HepG2 (cell line): ENCODE data around the gene ANLN. TPM values are rescaled to one million over a fixed set of nuclear protein-coding genes. Genes with fewer than 3 reads are reported as not detected.

ENCODE experiments used
- ATAC-seq: fragments of 200-7000 bp; cut with Tn5 transposase; 3 replicates; pipeline ENCODE4 v1.9.1; 2020; ENCODE audit warnings: mild to moderate bottlenecking, moderate library complexity
- BruUV-seq: library from RNA; stranded (reverse); fragments of 400-500 nt; replicated peaks from 2 replicates; lab custom pipeline; 2021; lab: Mats Ljungman, UMichigan
- CTCF ChIA-PET: fragments of 300-600 bp; formaldehyde crosslinking; extraction: SDS; loops from one replicate; lab custom pipeline; 2021; ENCODE audit warnings: low total read pairs, inconsistent platforms, low intra/inter-chr PET ratio; lab: Yijun Ruan, JAX
- POLR2A ChIA-PET: fragments of 350-600 bp; sonication (Branson Sonifier 250); formaldehyde crosslinking; loops from one replicate; lab custom pipeline; 2020; ENCODE audit warnings: antibody characterized with exemption, inconsistent platforms; lab: Yijun Ruan, JAX
- DNase-seq: peaks from one replicate; pipeline ENCODE4 v3.0.0-alpha.2; 2015; ENCODE audit warnings: low spot score
- FAIRE-seq: peaks from 3 replicates; lab custom pipeline; 2011; peaks lifted over from hg19 to GRCh38; lab: Jason Lieb, UNC
- H2AFZ ChIP-seq: one replicate; pipeline ENCODE4 v1.6.1; 2011; ENCODE audit warnings: low read length, inconsistent platforms
- H3K27ac ChIP-seq: fragments of 300-600 bp; 3 replicates; pipeline ENCODE4 v1.8.0; 2011; ENCODE audit warnings: mixed run types, mild to moderate bottlenecking, mixed read lengths, low read length, inconsistent platforms; ENCODE audit not compliant: insufficient read depth; ENCODE audit errors: extremely low read length
- H3K27me3 ChIP-seq, 2 experiments: fragments of 200-600 bp in 1 of 2; 2 replicates in 1 of 2; 3 replicates in 1 of 2; pipeline versions ENCODE4 v1.6.0 to v1.8.0; 2011; ENCODE audit warnings: low read length in 2 of 2, mild to moderate bottlenecking in 2 of 2, moderate library complexity in 2 of 2, inconsistent platforms in 1 of 2; ENCODE audit not compliant: insufficient read depth in 2 of 2, control insufficient read depth in 1 of 2
- H3K36me3 ChIP-seq, 2 experiments: fragments of 200-600 bp in 1 of 2; replicated peaks in 1 of 2; 2 replicates in 1 of 2; 3 replicates in 1 of 2; pipeline versions ENCODE4 v1.5.1 to v1.8.0; 2011; ENCODE audit warnings: low read length in 2 of 2, inconsistent platforms in 1 of 2; ENCODE audit not compliant: insufficient read depth in 2 of 2, control insufficient read depth in 1 of 2
- H3K4me1 ChIP-seq: 2 replicates; pipeline ENCODE4 v1.5.1; 2012; ENCODE audit warnings: low read length, inconsistent platforms; ENCODE audit not compliant: insufficient read depth
- H3K4me2 ChIP-seq: 2 replicates; pipeline ENCODE4 v1.6.0; 2011; ENCODE audit warnings: low read depth, low read length, inconsistent platforms
- H3K4me3 ChIP-seq, 3 experiments: fragments of 200-600 bp in 1 of 3; sonication (generic), shearing (Covaris generic) in 1 of 3; replicated peaks in 1 of 3; 2 replicates each; pipeline ENCODE4 v1.5.1; 2011 to 2016; ENCODE audit warnings: low read length in 3 of 3, inconsistent platforms in 2 of 3, low read depth in 2 of 3, mild to moderate bottlenecking in 2 of 3, control low read depth in 1 of 3, mixed read lengths in 1 of 3; ENCODE audit not compliant: insufficient read depth in 1 of 3
- H3K79me2 ChIP-seq: one replicate; pipeline ENCODE4 v1.6.1; 2011; ENCODE audit warnings: low read length, inconsistent platforms; ENCODE audit not compliant: insufficient read depth
- H3K9ac ChIP-seq: 2 replicates; pipeline ENCODE4 v1.6.0; 2011; ENCODE audit warnings: mild to moderate bottlenecking, low read depth, low read length, inconsistent platforms; ENCODE audit not compliant: insufficient read depth
- H3K9me3 ChIP-seq: 2 replicates; pipeline ENCODE4 v1.5.1; 2012; ENCODE audit warnings: mild to moderate bottlenecking, low read length
- H4K20me1 ChIP-seq: 2 replicates; pipeline ENCODE4 v1.6.0; 2011; ENCODE audit warnings: inconsistent platforms, mild to moderate bottlenecking, low read length, moderate library complexity; ENCODE audit not compliant: insufficient read depth
- AKAP8 ChIP-seq: sonication (generic); formaldehyde crosslinking; IDR thresholded peaks from 2 replicates; pipeline ENCODE4 v1.5.1; 2020; ENCODE audit warnings: mild to moderate bottlenecking, missing genetic modification reagents
- ASH2L ChIP-seq: fragments of 300-600, 200-600 bp; sonication (generic); IDR thresholded peaks from 2 replicates; pipeline ENCODE4 v1.7.0; 2017; ENCODE audit warnings: low read depth, mild to moderate bottlenecking, moderate library complexity, mixed read lengths, low read length; ENCODE audit not compliant: insufficient read length
- FOSL1 ChIP-seq: sonication (generic); formaldehyde crosslinking; IDR thresholded peaks from 2 replicates; pipeline ENCODE4 v1.9.0; 2021; ENCODE audit warnings: missing genetic modification reagents, borderline replicate concordance
- GPBP1L1 ChIP-seq: sonication (generic); formaldehyde crosslinking; IDR thresholded peaks from 2 replicates; pipeline ENCODE4 v1.5.0; 2020; ENCODE audit warnings: mild to moderate bottlenecking, missing genetic modification reagents
- HOXA5 ChIP-seq: sonication (generic); formaldehyde crosslinking; IDR thresholded peaks from 2 replicates; pipeline ENCODE4 v1.4.0; 2020; ENCODE audit warnings: missing genetic modification reagents
- KAT7 ChIP-seq: IDR thresholded peaks from 2 replicates; pipeline ENCODE4 v1.6.1; 2018; ENCODE audit warnings: borderline replicate concordance, missing compliant biosample characterization
- MAFK ChIP-seq, 2 experiments: IDR thresholded peaks in 1 of 2; conservative IDR thresholded peaks in 1 of 2; 2 replicates each; pipeline ENCODE4 v1.6.1; 2011; ENCODE audit warnings: improper control_type of control experiment in 2 of 2, low read length in 2 of 2
- MTERF4 ChIP-seq: sonication (generic); formaldehyde crosslinking; IDR thresholded peaks from 2 replicates; pipeline ENCODE4 v1.8.0; 2023; ENCODE audit warnings: mild to moderate bottlenecking, missing genetic modification reagents
- NCOA1 ChIP-seq: sonication (generic); formaldehyde crosslinking; IDR thresholded peaks from 2 replicates; pipeline ENCODE4 v1.9.0; 2021; ENCODE audit warnings: missing genetic modification reagents
- NCOA2 ChIP-seq: sonication (generic); formaldehyde crosslinking; IDR thresholded peaks from 2 replicates; pipeline ENCODE4 v1.8.0; 2022; ENCODE audit warnings: inconsistent platforms
- NFE2 ChIP-seq: sonication (generic); formaldehyde crosslinking; IDR thresholded peaks from 2 replicates; pipeline ENCODE4 v1.4.0; 2020; ENCODE audit warnings: missing genetic modification reagents
- NR2F6 ChIP-seq, 2 experiments: IDR thresholded peaks; 2 replicates each; pipeline ENCODE4 v1.6.1; 2016; ENCODE audit warnings: antibody characterized with exemption in 1 of 2, mild to moderate bottlenecking in 1 of 2
- PCBP2 ChIP-seq: fragments of 200-400 bp; formaldehyde crosslinking; optimal IDR thresholded peaks from 2 replicates; pipeline ENCODE3; 2018; ENCODE audit warnings: low read length, low read depth; ENCODE audit not compliant: poor library complexity, severe bottlenecking
- SIN3B ChIP-seq: fragments of 150-350 bp; IDR thresholded peaks from 2 replicates; pipeline ENCODE4 v1.6.1; 2014; ENCODE audit warnings: low read length
- SP4 ChIP-seq: sonication (generic); formaldehyde crosslinking; IDR thresholded peaks from 2 replicates; pipeline ENCODE4 v1.8.1; 2023; ENCODE audit warnings: mild to moderate bottlenecking, missing genetic modification reagents
- ZGPAT ChIP-seq: IDR thresholded peaks from 2 replicates; pipeline ENCODE4 v1.6.1; 2016; ENCODE audit warnings: mild to moderate bottlenecking
- ZIK1 ChIP-seq: sonication (generic); formaldehyde crosslinking; IDR thresholded peaks from 2 replicates; pipeline ENCODE4 v1.5.0; 2020; ENCODE audit warnings: mild to moderate bottlenecking, low read depth, missing genetic modification reagents, borderline replicate concordance
- ZNF121 ChIP-seq: sonication (generic); formaldehyde crosslinking; IDR thresholded peaks from 2 replicates; pipeline ENCODE4 v1.5.0; 2020; ENCODE audit warnings: mild to moderate bottlenecking, missing genetic modification reagents
- ZNF282 ChIP-seq: fragments of 450-650 bp; IDR thresholded peaks from 2 replicates; pipeline ENCODE4 v1.6.1; 2018; ENCODE audit not compliant: partially characterized antibody
- ZNF598 ChIP-seq: sonication (generic); formaldehyde crosslinking; IDR thresholded peaks from 2 replicates; pipeline ENCODE4 v1.5.1; 2020; ENCODE audit warnings: mild to moderate bottlenecking, missing genetic modification reagents, borderline replicate concordance
- ZNF704 ChIP-seq: sonication (generic); formaldehyde crosslinking; IDR thresholded peaks from 2 replicates; pipeline ENCODE4 v1.8.1; 2023; ENCODE audit warnings: mild to moderate bottlenecking, inconsistent platforms, moderate library complexity, missing genetic modification reagents, borderline replicate concordance
- WGBS: methylation state at CpG from one replicate; pipeline ENCODE4 v1.1.6; 2017; ENCODE audit warnings: low lambda C conversion rate; 5-methylcytosine and 5-hydroxymethylcytosine counted together
- in situ Hi-C: cut with HindIII; loops from 2 replicates; pipeline ENCODE4 v1.10.0; 2017; ENCODE audit warnings: low pct_unique_long_range_greater_than_20kb; ENCODE audit not compliant: extremely low pct_ligation_motif_present
- intact Hi-C: fragments of 100-400 bp; cut with micrococcal nuclease; formaldehyde crosslinking; loops from one replicate; pipeline ENCODE4 v1.10.0; 2022; ENCODE audit not compliant: unreplicated experiment
- polyA plus RNA-seq, 8 experiments: library from polyadenylated mRNA; depleted of rRNA in 3 of 8; stranded (reverse) in 7 of 8; unstranded in 1 of 8; fragments of >200 nt; fragmentation: Illumina TruSeq in 4 of 8; extraction: Trizol in 4 of 8; gene quantifications; 2 replicates each; pipeline versions ENCODE4 v1.2.1 to v1.2.3, GENCODE V29; 2011 to 2016; ENCODE audit warnings: low read depth in 4 of 8, missing spikeins in 1 of 8, mixed read lengths in 1 of 8; ENCODE audit not compliant: insufficient read depth in 1 of 8
- total RNA-seq, 5 experiments: library from RNA; depleted of rRNA; stranded (reverse); fragments of >200 nt; fragmentation: Illumina TruSeq; extraction: Trizol; gene quantifications; 2 replicates each; pipeline ENCODE4 v1.2.3, GENCODE V29; 2016; ENCODE audit warnings: low read depth in 1 of 5

The ANLN gene
- total and polyA plus RNA-seq, 2 of the 13 experiments (the other 11 are each of a cell fraction or from before 2014, with no cell fraction given), result 20.0 to 72.0 TPM

GRCh38 chr7:36349626-36350025 is 40.0 kb upstream of the ANLN start (continued):
- no peak for TF ChIP-seq MAFK (conservative IDR thresholded peaks at IDR 0.05 in 1 of 2, IDR thresholded peaks at IDR 0.05 in 1 of 2; ENCODE audit: low read length in 2 of 2)
- TF ChIP-seq ZGPAT (CRISPR knock-in tag), result no peak
- no peak for TF ChIP-seq SP4 (CRISPR knock-in tag)
- no peak for TF ChIP-seq NR2F6 (IDR thresholded peaks at IDR 0.05)
- TF ChIP-seq NR2F6 (CRISPR knock-in tag; IDR thresholded peaks at IDR 0.05), result no peak
- no peak for TF ChIP-seq ZIK1 (CRISPR knock-in tag)
- TF ChIP-seq ZNF704 (CRISPR knock-in tag), result no peak
- TF ChIP-seq, all 625 proteins: peak for 0

GRCh38 chr7:36355490-36355889 is 34.2 kb upstream of the ANLN start:
- intact Hi-C loops (no loop called here), in situ Hi-C loops (no loop called here)
- Histone ChIP-seq H3K36me3 (no peaks in the 10 kb centered on the region; a peak in 1 of 5 replicates), H2AFZ (no peak overlapping the region), H3K4me3 (no peak overlapping the region), H3K4me2 (no peak overlapping the region), H3K9me3 (no peaks in the 10 kb centered on the region), H3K4me1 (peaks cover 11% of the 10 kb centered on the region), H3K79me2 (no peaks in the 10 kb centered on the region), H3K9ac (no peak overlapping the region), H3K27ac (no peak overlapping the region), H3K27me3 (no peaks in the 10 kb centered on the region), H4K20me1 (no peaks in the 10 kb centered on the region)
- ChIA-PET CTCF (no interaction called here), POLR2A (interaction anchor here (1.3 kb wide), 1 partner anchor 12 kb away, joined by 3 read pairs; a partner anchor contains a TSS)
- DNase-seq (no peak), FAIRE-seq (no peak), ATAC-seq (no peak)
- WGBS, result 89% methylated on average over 3 of the region's 3 CpGs
- no TSS peak for BruUV-seq
- TF ChIP-seq ZNF282, result no peak
- no peak for TF ChIP-seq NFE2 (CRISPR knock-in tag)
- TF ChIP-seq AKAP8 (CRISPR knock-in tag), result no peak
- no peak for TF ChIP-seq KAT7 (CRISPR knock-in tag)
- TF ChIP-seq MTERF4, result no peak
- no peak for TF ChIP-seq ZNF121 (CRISPR knock-in tag)
- no peak for TF ChIP-seq HOXA5 (CRISPR knock-in tag)
- no peak for TF ChIP-seq NCOA1 (CRISPR knock-in tag)
- TF ChIP-seq GPBP1L1 (CRISPR knock-in tag), result no peak
- no peak for TF ChIP-seq PCBP2
- no peak for TF ChIP-seq FOSL1 (CRISPR knock-in tag)
- no peak for TF ChIP-seq SIN3B
- TF ChIP-seq NCOA2, result no peak
- no peak for TF ChIP-seq ASH2L
- no peak for TF ChIP-seq ZNF598 (CRISPR knock-in tag)
